ENCODE results near the gene SBF2.

The SBF2 gene

DNA sequence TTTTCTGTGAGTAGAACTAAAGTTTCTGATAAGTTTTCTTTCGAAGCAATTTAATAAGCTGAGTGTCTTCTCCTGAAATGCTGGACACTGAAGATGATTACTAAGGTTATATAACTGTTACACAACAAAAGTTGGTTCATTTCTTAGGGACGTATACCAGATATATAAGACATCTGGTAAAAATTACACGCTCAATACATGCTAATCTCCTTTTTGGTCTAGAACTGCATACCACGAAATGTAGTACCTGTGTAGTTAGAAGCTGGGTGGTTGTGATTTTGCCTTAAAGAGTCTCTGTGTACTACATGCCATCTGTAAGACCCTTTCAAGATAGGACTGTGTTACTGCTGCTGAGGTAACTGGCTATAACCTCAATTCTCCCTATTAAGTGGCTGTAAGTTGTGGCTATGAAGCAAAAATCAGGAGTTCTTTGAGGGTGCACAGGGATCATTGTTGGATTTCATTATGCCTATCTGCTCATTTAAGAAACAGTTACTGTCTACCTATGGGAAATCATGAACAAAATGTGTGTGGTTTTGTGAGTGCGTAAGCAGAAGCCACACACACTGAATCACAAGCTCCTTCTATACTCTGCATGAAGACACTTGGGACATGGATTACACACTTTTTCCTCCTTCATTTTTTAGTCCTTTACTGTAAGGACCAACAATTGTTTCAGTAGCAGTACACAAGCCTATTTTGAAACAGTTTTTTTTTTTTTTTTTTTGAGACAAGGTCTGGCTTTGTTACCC is 434.3 kb downstream of the SBF2 start:
- no peak for DNase-seq (ENCODE audit: low read depth in 1 of 2, low spot score in 1 of 2)

DNA sequence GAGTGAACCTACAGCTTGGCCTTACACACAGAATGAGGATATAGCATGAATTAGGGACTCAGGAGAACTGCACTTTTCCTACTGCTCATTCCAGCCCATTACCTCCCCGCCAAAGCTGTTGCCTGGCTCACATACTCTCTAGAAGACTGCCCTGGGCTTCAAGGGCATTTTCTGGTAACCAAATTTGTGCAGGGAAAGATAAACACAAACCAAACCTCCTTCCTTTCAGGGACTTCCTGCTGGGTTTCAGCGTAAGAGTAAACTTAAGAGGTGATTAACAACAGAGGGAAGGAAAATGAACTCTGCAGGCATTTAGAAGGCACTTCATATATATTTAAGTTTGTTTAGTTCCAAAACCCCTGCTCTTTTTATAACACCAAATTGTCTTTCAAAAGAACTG is 435.2 kb downstream of the SBF2 start:
- DNase-seq (ENCODE audit: low read depth in 1 of 2, low spot score in 1 of 2), result no peak

DNA sequence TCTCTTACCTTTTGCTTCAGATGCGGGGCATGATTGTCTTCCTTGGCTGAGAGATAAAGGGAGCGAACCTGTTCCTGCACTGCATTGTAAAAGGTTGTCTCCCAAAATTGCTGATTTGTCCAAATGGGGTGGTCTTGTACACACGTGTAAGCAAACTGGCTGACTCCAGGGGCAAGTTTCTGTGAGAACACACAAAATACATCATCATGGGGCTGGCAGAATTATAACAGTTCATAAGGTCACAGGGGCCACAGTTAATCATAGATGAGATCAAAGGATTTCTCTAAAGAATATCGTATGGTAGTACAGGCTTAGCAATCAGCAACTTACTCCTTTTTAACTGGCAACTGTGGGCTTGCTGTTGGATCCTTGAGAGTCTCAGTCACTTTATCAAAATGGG is 435.8 kb downstream of the SBF2 start:
- DNase-seq (ENCODE audit: low read depth in 1 of 2, low spot score in 1 of 2), result no peak

DNA sequence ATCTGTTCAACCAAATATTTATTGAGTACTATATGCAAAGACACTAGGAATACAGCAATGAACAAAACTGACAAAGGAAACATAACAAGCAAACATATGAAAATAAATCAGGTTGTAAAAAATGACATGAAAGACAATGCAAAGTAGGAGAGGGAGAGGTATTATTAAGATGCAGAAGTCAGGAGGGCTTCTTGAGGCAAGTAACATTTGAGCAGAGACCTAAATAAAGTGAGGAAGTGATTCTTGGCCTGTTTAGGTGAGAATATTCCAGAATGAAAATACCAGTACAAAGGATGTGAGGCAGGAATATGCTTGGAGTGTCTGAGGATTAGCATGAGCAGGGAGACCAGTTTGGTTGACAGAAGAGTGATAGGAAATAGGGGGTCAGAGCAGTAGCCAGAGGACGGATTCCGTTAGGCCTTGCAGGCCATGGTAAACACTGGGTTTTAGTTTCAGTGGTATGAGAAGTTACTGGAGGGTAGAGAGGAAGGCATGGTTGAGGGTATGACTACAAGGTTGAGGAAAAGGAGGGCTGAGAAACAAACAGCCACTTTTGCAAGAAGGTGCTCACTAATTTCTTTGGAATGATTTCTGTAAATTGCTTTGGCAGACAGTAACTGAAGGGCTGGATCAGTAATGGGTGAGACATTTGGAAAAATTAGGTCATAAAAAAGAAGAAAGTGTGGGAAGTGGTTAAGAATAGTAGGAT is 438.3 kb downstream of the SBF2 start:
- no peak for DNase-seq (ENCODE audit: low read depth in 1 of 2, low spot score in 1 of 2)

DNA sequence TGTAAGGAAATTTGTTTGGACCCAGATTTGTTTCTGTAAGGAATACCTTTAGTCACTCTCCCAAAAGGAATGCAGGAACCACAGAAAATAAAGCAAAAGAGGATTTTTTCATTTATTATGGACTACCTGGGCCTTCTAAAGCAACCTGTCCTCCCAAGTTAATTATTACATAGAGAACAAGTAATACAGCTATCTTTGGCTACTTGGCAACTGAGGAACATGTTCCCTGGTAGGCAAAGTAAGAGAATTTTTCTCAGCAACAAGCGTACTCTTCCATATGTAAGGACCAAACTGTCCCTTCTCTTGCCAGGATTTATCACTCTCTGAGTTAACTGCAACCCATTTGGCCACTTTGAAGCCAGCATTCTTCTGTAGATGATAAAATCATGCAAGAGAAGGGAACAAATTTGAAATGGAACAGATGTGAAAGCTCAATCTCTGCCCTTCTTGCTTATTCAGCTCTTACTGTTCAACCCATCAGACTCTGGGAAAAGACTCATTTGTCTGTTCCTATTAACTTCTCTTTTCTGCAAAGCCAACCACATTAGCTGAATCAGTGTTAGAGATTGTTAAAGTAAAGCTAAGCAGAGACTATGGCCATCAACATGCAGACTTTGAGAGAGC is 440.0 kb downstream of the SBF2 start:
- no peak for DNase-seq (ENCODE audit: low read depth in 1 of 2, low spot score in 1 of 2)

DNA sequence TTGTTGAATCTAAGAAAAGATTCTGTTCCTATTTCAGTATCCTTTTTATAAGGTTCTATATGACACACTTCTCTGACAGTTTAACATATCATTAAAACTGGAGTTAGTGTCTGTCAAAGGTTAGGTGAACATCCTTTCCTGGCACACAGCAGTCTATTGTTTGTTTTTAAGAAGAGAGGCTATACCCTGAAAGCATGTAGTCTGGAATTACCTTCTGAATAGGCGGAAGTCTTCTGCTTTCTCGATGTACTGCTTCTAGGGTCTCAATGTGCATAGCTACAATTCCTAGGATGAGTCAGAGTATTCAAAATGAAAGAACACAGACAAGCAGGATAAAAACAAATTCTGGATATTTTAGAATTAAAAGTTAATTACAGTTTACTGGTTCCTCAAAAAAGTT is 441.6 kb downstream of the SBF2 start:
- no peak for DNase-seq (ENCODE audit: low read depth in 1 of 2, low spot score in 1 of 2)

DNA sequence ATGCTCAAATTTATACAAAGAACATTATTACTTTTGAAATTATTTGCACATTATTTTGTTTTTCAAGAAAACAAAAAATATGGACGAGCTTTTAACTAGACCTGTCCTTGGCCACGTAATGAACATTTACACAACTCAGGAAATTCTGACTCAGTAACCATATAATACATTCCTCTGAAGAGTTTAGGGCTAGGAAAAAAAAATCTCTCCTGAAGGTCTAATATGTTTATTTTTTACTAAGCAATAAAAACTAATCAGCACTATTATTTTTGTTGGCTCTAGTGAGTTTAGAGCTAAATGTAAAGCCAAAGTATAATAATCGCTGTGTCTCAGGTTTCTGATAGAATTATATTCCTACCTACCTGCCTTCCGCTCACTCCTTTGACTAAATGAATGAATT is 442.7 kb downstream of the SBF2 start:
- DNase-seq (ENCODE audit: low read depth in 1 of 2, low spot score in 1 of 2), result no peak

DNA sequence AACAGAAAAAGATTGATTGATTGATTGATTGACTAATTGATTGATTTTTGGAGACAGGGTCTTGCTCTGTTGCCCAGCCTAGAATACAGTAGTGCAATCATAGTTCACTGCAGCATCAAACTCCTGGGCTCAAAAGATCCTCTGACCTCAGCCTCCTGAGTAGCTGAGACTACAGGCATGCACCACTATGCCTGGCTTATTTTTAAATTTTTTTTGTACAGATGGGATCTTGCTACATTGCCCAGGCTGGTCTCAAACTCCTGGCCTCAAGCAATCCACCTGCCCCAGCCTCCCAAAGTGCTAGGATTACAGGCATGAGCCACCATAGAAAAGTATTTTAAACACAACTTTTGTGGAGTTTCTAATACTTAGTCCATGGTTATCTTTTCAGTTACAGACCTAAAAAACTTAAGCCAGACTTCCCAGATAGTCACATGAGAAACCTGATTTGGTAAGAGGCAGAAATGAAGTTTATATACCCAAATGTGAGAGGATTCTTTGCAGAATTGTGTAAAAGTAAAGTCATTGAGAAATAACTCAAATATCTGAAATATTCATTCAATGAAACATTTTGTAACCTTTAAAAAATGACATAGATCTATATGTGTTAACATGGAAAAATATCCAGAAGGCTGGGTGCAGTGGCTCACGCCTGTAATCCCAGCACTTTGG is 443.7 kb downstream of the SBF2 start:
- no peak for DNase-seq (ENCODE audit: low read depth in 1 of 2, low spot score in 1 of 2)

DNA sequence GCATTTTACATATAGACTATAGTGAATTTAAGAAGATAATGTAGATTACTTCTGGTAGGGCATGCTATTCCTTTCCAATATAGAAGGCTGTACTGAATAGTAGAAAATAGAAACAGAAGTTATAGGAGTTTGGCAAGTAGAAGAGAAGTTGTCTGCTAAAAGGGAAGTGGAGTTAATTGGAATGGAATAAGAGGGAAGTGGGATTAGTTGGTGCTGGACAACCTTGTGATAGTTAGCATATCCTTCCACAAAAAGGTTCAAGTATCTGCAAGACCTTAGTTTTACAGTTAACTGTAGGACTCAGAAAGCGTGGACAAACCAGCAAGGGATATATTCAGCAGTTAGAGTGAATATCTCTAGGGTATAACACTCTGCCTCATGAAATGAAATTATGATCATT is 444.6 kb downstream of the SBF2 start:
- DNase-seq (ENCODE audit: low read depth in 1 of 2, low spot score in 1 of 2), result no peak

DNA sequence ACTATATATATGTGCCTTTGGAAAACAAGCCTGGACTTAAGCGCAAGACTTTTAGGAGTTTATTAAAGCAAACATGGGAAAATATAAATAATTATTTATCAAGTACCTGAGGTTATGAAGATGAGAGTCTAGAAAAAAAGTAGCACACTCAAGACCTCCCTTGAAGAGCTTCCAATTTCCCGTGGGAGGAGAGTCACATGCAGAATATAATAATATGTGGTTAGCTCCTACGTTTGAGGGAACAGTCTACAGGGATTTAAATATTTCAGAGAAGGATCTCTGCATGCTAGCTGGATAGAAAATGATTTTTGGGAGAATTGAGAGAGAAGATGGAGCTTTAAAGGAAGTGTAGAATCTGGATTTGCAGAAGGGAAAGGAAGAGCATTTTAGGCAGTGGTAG is 446.4 kb downstream of the SBF2 start:
- no peak for DNase-seq (ENCODE audit: low read depth in 1 of 2, low spot score in 1 of 2)

DNA sequence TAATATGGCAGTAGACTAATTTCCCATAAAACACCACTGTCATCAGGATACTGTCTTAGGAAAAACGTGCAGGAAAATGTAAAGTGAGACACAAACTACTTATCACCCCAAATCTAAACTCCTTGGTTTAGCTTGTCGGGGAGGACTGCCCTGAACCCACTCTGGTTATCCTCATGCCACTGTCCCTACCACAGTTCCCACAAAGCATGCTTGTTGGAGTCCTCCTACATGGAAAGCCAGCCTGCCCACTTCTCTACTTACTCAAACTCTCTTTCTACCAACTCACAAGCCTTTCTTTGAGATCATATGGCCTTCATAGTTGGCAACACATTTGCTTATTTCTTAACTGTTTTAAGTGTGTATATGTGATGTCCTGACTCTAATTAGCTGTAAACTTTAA is 451.1 kb downstream of the SBF2 start:
- no peak for DNase-seq (ENCODE audit: low read depth in 1 of 2, low spot score in 1 of 2)

DNA sequence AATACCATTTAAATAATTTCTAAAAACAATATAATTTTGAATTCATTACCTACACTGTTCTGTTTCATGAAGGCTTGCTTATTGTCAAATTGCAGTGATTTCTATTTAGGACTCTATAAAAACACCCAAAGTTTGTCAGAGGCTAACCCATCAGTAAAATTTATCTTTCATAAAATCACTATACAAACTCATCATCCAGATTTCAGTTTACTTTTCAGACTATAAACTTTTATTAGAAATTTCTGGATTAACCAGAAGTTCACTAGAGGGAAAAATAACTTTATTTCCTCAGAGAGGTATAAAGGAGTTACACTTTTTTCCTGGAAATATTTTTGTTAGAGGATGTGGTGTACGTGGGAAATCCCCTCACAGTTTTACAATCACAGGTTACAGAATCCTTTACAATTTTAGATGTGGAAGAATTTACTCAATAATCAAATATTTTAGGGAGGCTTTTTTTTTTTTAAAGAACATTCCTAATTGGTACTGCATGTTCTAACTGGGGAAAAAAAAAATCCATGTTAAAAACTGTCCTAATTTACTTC is 453.5 kb downstream of the SBF2 start:
- DNase-seq (ENCODE audit: low read depth in 1 of 2, low spot score in 1 of 2), result no peak

DNA sequence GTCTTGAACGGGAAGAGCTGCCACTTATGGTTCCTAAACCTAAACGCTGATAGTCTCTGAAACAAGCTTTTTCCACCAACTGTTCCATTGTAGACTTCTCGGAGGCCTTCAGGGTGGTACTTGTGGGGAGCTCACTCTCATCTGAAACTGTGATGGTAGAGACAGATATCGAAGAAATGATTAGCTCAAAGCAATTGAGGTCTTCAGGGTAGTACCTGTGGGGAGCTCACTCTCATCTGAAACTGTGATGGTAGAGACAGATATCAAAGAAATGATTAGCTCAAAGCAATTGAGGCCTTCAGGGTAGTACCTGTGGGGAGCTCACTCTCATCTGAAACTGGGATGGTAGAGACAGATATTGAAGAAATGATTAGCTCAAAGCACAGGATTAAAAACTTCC is 454.5 kb downstream of the SBF2 start:
- DNase-seq (ENCODE audit: low read depth in 1 of 2, low spot score in 1 of 2), result no peak

DNA sequence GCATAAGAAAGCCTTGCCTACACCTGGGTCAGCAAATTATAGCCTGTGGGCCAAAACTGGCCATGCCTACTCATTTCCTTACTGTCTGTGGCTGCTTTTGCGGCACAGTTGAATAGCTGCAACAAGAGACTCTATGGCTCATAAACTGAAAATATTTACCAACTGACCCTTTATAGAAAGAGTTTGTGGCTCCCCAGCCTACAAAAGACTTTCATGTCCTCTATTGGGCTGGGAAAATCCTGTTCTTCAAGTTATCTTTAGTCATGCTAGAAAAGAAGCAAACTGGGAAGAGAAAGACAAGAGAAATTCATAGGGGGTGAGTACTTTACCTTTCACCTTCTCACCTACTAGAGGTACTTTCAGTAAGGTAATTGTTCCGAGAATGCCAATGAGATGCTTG is 455.1 kb downstream of the SBF2 start:
- DNase-seq (ENCODE audit: low read depth in 1 of 2, low spot score in 1 of 2), result no peak

DNA sequence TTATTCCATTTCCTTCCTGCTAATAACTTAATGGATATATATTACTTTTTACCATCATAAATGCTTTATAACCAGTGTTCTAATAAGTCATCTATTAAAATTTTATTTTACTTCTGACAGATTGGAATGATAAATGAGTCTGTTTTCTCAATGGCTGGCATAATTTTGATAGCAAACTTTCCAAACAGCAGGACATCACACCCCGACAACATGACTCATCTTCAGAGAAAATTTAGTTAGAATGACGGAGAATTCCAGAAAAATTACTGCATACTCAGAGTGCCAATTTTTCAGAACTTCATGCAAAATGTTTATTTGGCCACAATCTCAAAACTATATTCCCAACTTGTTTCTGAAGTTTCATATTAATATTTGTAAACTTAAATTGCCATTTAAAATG is 455.8 kb downstream of the SBF2 start:
- no peak for DNase-seq (ENCODE audit: low read depth in 1 of 2, low spot score in 1 of 2)

DNA sequence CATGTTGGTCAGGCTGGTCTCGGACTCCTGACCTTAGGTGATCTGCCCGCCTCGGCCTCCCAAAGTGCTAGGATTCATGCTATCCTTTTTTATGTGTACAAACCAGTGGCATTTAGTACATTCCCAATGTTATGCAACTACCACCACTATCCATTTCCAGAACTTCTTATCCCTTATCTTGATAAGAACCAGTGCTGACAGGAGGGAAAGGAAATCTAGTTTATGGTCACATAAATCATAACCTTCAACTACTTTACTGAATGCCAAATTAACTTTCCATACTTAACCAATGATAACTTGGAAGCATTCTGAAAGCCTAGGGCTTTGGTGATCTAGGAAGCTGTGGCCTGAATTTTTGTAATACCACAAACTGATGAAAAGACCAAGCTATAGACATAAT is 459.7 kb downstream of the SBF2 start:
- DNase-seq (ENCODE audit: low read depth in 1 of 2, low spot score in 1 of 2), result no peak

DNA sequence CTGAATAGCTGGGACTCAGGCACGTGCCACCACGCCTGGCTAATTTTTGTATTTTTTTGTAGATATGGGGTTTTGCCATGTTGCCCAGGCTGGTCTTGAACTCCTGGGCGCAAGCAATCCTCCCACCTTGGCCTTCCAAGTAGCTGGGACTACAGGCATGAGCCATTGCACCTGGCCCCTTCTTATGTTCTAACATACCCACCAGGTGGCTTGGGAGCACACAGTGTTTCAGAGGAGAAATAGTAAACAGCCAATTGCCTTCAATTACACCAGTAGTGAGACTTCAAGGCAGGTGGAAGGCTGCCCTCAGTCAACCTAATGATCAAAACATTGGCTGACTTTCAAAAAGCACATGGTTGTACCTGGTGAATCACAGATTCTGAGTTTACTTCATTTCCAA is 462.9 kb downstream of the SBF2 start:
- no peak for DNase-seq (ENCODE audit: low read depth in 1 of 2, low spot score in 1 of 2)

DNA sequence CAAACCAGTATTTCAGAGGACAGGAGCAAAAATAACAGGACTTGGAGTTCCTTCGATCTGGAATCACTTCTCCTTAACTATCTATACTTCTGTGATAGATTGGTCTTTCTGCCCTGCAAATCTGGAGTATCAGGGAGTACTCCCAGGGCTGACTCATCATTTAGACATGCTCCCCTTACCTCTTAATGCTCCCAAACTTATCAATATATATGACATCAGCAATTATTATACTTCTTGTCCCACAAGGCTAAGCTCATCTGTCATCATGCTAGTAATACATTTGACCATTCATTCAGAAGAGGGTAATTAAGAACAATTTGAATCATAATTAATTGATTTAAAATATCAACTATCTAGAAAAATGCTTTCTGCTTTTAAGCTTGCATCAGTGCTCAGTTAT is 466.3 kb downstream of the SBF2 start:
- DNase-seq (ENCODE audit: low read depth in 1 of 2, low spot score in 1 of 2), result no peak

DNA sequence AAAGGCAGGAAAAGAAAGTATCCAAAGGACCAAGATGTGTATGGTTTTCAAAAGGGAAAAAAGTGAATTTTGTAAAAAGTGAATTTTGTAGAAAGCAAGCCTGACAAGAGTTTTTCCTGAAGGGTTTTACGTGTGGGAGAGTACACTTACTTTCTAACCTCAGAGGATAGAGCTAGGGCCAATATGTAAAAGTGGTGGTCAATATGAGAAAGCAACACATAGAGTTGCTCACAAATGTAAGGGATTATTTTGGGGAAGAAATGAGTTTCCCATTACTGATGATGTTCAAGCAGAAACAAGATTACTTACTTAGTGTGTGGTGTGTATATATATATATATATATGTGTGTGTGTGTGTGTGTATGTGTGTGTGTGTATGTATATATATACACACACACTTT is 467.6 kb downstream of the SBF2 start:
- no peak for DNase-seq (ENCODE audit: low read depth in 1 of 2, low spot score in 1 of 2)

DNA sequence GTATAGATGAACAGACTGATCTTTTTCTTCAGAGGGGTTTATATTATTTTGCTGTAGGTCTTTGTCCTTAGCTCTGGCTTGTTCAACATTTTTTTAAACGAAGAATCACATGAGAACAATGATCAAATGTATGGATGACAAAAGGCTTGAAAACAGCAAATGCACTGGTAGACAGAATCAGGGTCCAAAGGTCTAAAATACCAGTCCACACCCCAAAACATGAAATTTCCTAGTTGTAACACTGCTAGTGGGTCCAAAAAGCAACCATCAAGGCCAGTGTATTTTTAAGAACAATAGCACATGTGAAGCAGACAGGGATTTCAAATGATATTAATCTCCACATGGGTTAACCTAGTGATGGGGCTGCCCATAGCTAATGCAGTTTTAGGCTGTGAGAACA is 468.1 kb downstream of the SBF2 start:
- no peak for DNase-seq (ENCODE audit: low read depth in 1 of 2, low spot score in 1 of 2)

DNA sequence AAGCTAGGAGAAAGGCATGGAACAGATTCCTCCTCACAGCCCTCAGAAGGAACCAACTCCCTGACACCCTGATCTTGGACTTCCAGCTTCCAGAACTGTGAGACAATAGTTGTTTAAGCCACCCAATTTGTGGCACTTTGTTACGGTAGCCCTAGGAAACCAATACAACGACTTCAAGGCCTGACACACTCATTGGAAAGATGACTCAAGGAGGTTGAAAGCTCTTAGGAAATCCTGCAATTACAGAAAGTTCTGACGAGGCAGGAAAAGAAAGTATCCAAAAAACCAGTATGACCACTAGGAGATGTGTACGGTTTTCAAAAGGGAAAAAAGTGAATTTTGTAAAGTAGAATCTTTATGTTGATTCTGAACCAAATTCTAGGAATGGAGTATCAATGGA is 468.7 kb downstream of the SBF2 start:
- no peak for DNase-seq (ENCODE audit: low read depth in 1 of 2, low spot score in 1 of 2)

DNA sequence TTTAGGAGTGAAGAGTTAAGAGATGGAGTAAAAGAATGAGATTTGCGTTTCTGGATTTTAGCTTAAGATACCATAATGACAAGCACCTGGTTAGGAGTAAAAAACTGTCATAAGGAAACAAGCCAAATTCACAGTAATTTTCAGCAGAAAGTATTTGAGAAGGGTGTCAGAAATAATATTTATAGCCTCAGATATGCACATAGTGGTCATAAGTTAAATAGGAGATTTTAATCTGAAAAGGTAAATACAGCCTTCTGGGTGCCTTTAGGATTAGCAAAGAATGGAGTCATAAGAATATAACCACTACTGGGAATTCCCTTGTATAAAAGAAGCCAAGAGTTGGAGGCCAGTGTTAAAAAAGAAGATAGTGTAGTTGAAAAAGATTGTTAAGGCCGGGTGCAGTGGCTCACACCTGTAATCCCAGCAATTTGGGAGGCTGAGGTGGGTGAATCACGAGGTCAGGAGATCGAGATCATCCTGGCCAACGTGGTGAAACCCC is 470.1 kb downstream of the SBF2 start:
- no peak for DNase-seq (ENCODE audit: low read depth in 1 of 2, low spot score in 1 of 2)
